ENCODE data around the gene DENND1B.
"Not testable (repeated sequence)": the region's sequence is repeated elsewhere in the genome, so short reads cannot be mapped to it uniquely, and the experiment has no call there.

DENND1B gene

DNA sequence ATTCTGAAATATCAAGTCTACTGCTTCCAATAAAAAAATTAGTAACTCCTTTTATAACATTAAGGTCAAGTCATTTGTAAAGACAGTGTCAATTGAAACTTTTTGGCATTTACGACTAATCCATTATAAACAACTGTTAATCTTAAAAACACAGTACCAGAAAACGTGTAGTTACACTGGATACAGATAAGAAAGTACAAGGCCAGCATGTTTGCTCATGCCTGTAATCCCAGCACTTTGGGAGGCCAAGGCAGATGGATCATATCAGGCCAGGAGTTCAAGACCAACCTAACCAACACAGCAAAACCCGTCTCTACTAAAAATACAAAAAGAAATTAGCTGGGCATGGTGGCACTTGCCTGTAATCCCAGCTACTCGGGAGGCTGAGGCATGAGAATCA lies 29.4 kb downstream of the DENND1B start:
- DNase-seq (ENCODE audit: low read depth in 2 of 2, low spot score in 1 of 2) = no peak

DNA sequence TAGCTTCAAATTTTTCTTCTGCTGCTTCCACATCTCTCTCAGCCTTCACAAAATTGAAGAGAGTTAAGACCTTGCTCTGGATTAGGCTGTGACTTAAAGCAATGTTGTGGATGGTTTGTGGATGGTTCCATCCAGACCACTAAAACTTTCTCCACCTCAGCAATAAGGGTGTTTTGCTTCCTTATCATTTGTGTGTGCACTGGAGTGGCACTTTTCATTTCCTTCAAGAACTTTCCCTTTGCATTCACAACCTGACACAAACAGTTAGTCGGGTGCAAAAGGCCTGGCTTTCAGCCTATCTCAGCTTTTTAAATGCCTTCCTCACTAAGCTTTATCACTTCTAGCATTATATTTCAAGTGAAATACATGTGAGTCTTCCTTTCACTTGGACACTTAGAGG lies 30.3 kb downstream of the DENND1B start:
- DNase-seq (ENCODE audit: low read depth in 2 of 2, low spot score in 1 of 2) = no peak

DNA sequence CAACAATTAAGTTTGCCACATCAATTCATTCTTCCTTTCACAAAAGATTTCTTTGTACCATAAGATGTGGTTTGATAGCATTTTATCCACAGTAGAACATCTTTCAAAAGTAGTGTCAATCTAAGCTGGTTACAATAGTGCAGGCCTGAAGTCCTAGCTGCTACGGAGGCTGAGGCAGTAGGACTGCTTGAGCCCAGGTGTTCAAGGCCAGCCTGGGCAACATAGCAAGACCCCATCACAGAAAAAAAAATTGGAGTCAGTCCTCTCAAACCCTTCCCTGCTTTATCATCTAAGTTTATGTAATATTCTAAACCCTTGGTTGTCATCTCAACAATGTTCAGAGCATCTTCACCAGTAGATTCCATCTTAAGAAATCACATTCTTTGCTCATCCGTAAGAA lies 31.7 kb downstream of the DENND1B start:
- DNase-seq (ENCODE audit: low read depth in 2 of 2, low spot score in 1 of 2) = no peak

DNA sequence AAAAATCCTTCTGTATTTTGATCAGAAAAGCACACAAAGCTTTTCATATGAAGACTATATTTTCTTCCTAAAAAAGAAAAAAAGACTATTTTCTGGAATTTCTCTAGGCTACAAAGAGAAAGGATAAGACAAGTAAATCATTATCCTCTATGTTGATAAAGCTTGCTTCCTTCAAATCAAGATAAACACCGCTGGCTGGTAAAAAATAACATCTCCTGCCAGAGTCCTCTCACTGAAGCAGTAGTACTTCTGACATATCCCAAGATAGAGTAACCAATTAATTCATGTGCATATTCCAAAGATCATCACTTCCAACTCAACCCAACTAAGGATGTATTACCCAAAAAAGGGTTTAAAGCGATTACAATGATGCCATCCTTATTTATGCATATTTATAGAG lies 34.3 kb downstream of the DENND1B start:
- DNase-seq (ENCODE audit: low read depth in 2 of 2, low spot score in 1 of 2) = no peak

DNA sequence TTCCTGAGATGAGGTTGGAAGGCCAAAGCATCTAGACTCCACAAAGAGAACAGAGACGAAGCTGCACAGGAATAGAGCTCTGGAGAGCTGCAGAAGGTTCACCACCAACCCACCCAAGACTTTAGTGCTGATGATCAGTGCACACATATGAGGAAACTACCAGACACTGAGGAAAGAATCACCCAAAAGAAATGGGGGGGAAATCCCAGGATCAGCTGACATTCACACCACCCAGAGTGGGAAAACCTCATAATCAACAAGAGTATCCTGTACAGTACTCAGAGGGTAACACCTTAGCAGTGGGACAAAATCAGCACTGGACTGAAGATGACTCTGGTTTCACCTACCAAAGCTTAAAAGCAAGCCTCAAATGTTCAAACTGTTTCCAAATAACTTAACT lies 36.4 kb downstream of the DENND1B start:
- DNase-seq (ENCODE audit: low read depth in 2 of 2, low spot score in 1 of 2) = no peak

DNA sequence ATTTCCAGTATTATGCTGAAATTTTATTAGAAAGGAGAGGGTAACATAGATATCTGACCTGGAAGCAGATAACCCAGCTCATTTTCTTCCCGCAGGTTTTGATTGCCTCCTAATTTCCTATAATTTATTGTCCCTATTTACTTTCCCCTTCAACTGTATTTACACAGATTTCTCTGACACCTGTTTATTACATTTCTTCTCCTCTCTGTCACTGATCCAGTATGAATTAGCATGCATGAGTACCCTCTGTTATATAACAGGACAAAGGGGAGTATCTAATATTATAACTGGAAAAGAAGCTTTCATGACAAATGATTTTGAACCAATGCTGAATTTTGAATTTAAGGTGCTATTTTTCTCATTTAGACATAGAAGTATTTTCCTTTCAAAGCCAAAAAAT lies 37.4 kb downstream of the DENND1B start:
- no peak for DNase-seq (ENCODE audit: low read depth in 2 of 2, low spot score in 1 of 2)

DNA sequence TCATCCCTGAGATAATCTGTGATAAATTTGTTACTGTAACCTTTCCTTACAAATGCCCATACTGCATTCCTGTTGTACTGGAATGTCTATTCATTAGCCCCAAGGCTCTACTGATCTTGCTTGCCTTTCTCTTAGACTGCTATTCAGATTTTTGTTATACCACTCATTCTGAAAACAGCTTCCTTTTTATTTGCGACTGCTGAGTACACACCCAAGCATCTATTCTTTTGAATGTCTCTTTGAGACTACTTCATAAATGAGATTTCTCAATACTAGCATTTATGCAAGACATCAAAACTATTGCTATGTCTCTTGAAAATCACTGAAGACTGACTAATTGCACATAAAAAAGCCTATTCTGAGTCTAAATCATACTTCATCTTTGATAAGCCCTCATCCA lies 38.6 kb downstream of the DENND1B start:
- no peak for DNase-seq (ENCODE audit: low read depth in 2 of 2, low spot score in 1 of 2)

DNA sequence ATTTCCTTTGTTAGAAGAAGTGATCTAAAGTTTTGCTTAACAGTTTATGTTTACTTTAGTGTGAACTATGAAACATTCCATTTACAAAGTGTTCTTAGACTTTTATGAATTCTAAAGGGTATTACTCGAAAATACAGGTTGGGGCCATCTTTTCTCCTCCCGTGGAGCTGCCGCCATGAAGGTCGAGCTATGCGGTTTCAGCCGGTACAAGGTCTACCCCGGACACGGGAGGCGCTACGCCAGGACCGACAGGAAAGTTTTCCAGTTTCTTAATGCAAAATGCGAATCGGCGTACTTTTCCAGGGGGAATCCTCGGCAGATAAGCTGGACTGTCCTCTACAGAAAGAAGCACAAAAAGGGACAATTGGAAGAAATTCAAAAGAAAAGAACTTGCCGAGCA lies 39.8 kb downstream of the DENND1B start:
- DNase-seq (ENCODE audit: low read depth in 2 of 2, low spot score in 1 of 2) = no peak

DNA sequence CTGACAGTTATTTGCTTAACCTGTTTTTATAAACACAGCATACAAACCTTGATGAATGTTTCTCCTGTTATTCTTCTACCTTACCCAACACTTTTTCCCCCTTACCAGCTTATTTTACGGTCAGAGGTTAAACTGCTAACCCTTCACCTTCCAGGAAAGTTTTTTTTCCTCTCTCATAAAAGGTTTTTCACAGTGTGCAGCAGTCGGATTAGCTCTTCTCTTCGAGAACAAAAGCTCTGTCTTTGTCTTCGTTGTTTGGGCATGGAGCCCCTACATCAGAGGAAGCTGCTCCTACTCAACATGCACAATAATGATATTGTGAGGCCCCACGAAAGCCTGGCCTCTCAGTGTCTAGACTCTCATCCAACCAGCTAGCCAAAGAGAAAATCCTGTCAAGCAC lies 42.0 kb downstream of the DENND1B start:
- no peak for DNase-seq (ENCODE audit: low read depth in 2 of 2, low spot score in 1 of 2)

DNA sequence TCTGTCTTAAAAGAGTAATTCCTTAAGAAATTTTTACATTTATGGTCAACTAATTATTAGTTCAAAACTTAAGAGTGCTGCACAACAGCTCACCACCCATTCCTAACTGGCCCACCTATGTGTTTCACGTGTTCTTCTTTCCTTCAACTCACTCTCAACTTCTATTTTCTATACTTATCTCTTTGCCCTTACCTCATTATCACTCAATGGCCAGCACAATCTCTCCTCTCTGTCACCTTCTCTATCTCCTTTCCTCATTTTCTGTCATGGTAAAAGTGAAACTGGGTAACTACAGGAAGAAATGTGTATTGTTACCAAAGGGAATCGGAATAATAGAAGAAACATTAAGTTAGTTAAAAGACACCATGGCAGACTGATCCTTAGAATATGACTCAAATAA lies 43.1 kb downstream of the DENND1B start:
- DNase-seq (ENCODE audit: low read depth in 2 of 2, low spot score in 1 of 2) = no peak

DNA sequence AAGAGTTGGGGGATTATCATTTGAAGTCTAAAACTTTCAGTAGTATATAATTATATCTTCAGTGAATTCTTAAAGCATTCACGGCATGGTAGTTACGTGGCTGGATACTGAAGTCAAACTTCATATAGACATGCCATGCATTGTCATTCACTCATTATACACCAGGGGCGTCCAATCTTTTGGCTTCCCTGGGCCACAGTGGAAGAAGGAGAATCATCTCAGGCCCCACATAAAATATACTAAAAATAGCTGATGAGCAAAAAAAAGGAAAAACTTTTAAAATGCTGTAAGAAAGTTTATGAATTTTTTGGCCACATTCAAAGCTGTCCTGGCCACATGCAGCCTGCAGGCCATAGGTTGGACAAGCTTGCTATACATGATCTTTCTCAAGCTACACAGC lies 43.8 kb downstream of the DENND1B start:
- DNase-seq (ENCODE audit: low read depth in 2 of 2, low spot score in 1 of 2) = no peak

DNA sequence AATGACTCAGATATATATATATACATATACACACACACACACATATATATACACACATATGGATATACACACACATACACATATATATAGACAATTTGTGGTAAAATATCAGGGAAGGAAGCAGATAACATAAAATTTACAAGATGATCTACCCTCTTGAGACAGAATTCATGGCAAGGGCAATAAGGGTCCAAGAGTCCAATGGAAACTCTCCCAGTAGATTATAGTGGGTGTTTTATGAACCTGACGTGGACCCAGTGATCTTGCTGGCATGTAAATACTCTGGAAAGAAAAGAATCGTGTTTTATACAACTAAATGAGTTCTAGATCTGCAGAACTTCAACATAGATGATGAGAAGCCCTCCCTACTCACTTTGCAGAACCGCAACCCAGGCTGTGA lies 49.3 kb downstream of the DENND1B start:
- no peak for DNase-seq (ENCODE audit: low read depth in 2 of 2, low spot score in 1 of 2)

DNA sequence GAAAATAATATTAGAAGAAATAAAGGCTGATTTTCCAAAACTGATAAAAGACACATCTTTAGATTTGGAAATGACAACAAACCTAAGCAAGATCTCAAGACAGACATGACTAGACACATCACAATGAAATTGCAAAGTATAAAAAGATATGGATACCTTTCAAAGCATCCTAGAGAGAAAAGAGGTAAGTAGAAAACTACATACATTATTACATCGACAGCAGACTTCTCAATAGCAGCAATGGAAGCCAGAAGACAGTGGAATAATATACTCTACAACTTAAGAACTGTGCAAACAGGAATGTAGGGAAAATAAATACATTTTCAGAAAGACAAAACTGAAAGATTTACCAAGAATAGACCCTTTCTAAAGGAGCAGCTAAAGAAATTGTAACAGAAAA lies 50.2 kb downstream of the DENND1B start:
- no peak for DNase-seq (ENCODE audit: low read depth in 2 of 2, low spot score in 1 of 2)

DNA sequence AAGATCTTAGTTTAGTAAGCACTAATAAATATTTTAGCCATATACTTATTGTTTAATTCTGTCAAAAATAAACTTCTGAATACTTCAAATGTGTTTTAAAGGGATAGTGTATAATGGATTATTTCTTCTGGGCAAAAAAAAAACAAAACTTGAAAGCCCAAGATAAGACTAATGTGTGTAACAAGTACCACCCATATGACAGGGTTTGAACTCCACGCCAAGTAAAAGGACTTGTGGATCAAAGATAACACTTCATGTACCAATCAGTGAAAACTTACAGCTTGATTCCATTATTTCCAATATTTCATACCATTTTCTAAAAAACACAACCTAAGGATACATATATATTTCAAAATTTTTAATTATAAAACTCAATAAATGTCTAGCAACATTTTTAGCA lies 59.5 kb downstream of the DENND1B start:
- DNase-seq (ENCODE audit: low read depth in 2 of 2, low spot score in 1 of 2) = no peak

DNA sequence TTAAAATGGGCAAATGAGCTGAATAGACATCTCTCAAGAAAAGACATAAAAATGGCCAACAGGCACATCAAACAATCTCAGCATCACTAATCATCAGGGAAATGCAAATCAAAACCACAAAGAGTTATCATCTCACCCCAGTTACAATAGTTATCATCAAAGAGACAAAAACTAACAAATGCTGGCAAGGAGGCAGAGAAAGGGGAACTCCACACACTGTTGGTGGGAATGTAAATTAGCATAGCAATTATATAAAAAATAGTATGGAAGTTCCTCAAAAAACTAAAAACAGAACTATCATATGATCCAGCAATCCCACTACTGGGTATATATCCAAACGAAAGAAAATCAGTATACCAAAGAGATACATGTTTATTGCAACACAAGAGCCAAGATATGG lies 68.7 kb downstream of the DENND1B start:
- no peak for DNase-seq (ENCODE audit: low read depth in 2 of 2, low spot score in 1 of 2)

DNA sequence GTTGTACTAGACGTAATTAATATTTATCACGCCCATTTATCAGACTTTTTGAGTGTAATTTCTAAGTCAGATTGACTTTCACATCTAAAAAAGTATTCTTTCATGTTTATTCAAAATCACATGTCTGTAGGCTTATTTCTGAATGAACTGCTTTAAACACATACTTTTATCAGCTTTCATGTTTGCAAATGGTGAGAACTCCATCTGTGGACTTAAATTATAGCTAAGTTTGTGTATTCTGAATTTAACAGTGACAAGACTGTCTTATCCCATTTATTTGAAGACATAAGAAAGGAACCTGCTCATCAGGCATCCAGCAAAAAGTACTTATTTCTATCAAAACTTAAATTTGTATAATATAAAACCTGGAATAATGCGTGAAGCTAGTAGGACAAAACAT lies 69.3 kb downstream of the DENND1B start:
- no peak for DNase-seq (ENCODE audit: low read depth in 2 of 2, low spot score in 1 of 2)

DNA sequence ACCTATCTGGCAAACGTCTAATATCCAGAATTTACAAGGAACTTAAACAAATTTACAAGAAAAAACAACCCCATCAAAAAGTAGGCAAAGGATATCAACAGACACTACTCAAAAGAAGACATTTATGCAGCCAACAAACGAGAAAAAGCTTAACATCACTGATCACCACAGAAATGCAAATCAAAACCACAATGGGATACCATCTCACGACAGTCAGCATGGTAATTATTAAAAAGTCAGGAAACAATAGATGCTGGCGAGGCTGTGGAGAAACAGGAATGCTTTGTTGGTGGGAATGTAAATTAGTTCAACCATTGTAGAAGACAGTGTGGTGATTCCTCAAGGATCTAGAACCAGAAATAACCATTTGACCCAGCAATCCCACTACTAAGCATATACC lies 74.6 kb downstream of the DENND1B start:
- not testable (repeated sequence) for DNase-seq (ENCODE audit: low read depth in 2 of 2, low spot score in 1 of 2)

DNA sequence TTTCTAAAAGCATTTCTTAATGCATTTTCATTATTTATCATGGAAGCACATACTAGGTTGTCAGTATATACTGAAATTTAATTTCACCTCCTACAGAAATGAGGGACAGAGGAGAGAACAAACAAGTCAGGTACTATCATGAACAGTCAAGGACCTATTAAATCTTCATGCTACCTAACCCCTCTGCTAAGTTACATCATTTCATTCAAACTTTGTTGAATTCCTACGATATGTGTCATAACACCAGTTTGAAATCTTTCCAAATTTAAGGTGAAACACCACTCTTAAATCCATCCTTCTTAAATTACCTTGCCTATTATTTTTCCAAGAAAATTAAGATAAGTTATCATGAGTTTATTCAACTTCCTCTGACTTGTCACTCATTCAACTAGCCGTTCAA lies 78.9 kb downstream of the DENND1B start:
- no peak for DNase-seq (ENCODE audit: low read depth in 2 of 2, low spot score in 1 of 2)

DNA sequence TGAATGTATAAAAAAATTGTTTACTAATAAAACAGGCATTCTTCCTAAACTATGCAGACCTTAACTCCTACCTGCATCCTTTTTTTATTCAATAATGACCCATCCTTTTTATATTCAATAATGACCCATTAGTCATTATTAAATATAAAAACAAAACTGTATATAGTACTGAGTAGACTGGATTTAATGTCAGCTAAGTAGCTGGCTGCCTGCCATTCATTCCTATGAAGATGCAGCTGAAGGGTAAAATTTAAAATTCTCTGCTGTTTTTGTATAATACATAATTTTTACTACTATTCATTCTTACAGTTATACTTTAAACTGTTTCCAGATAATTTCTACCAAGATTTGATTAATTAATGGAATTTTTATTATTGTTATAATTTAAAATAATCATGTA lies 79.3 kb downstream of the DENND1B start:
- no peak for DNase-seq (ENCODE audit: low read depth in 2 of 2, low spot score in 1 of 2)

DNA sequence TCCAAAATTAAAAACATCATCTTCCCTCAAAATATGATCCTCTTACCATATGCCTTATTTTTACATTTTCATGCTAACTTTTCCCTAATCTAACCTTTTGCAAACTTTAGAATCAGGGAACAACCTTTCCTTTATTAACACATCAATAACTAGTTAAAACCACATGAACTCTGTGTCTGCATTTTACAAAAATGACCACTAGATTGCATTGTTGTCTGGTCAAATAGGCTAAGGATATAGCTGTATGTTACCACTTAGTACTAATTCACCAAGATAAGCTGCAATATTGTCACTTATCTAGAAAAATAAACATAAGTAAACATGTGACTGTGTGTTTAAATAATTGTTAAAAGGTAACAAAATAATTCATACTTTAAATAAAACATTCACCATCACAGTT lies 82.3 kb downstream of the DENND1B start:
- DNase-seq (ENCODE audit: low read depth in 2 of 2, low spot score in 1 of 2) = no peak

DNA sequence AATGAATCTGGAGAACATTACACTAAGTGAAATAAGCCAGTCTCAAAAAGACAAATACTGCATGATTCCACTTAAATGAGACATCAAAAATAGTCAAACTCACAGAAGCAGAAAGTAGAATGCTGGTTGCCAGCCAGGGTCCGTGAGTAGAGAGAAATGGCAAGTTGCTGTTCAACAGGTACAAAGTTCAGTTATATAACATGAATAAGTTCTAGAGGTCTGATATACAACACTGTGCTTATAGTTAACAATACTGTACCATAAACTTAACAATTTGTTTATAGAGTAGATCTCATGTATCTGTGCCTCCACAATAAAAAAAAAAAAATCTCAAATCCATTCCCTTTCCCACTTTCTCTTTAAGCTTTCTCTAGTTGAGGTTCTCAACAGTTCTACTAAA lies 83.5 kb downstream of the DENND1B start:
- no peak for DNase-seq (ENCODE audit: low read depth in 2 of 2, low spot score in 1 of 2)

DNA sequence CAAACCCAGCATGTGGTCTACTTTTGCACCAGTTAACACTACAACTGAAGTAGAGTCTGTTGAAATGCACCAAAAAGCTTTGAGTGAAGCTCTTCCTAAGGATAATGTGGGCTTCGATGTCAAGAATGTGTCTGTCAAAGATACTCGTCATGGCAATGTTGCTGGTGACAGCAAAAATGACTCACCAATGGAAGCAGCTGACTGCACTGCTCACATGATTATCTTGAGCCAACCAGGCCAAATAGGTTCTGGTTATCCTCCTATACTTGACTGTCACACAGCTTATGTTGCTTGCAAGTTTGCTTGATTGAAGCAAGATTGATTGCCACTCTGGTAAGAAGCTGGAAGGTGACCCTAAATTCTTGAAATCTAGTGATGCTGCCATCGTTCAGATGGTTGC lies 85.2 kb downstream of the DENND1B start:
- DNase-seq (ENCODE audit: low read depth in 2 of 2, low spot score in 1 of 2) = no peak

DNA sequence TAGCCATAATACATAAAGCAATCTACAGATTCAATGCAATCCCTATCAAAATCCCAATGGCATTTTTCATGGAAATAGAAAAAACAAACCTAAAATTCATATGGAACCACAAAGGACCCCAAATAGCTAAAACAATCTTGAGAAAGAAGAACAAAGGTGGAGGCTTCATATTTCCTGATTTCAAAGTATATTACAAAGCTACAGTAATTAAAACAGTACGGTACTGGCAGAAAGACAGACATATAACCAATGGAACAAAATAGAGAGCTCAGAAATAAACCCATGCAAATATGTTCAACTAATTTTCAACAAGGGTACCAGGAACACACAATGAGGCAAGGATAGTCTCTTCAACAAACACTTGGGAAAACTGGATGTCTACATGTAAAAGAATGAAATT lies 87.0 kb downstream of the DENND1B start:
- DNase-seq (ENCODE audit: low read depth in 2 of 2, low spot score in 1 of 2) = no peak

DNA sequence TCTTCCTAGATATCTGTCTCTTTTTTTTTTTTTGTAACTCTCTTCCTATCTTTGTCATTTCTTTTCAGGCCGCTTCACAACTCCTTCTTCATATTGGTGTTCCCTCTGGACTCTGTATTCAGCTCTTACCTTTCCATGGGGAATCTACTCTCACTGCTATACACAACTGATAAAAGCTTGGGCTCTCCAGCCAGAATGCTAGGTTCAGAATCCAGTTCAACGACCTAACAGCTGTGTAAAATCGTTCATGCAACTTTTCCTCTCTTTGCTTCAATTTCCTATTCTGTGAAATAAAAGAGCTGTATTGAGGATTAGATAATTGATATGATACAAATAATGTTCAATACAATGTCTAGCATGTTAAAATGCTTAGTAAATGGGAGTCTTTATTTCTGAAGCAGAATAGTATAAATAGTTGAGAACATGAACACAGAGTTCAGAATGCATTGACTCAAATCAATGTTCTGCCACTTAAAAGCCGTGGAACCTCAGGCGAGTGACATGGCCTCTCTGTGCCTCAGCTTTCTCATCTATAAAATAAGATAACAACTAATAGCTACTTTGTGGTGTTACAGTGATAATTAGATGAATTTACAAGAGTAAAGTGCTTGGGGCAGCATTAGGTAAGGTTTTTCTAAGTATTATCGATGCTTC lies 88.5 kb downstream of the DENND1B start:
- DNase-seq (ENCODE audit: low read depth in 2 of 2, low spot score in 1 of 2) = no peak

All from stimulated activated CD8-positive, alpha-beta memory T cell treated with anti-CD3 and anti-CD28 coated beads, Interleukin-4, amount 100 ng/mL, for 1 hour (primary cell).